CD4-positive, alpha-beta T cell (primary cell): ENCODE results near the gene GAGE12J. TPM values are rescaled to one million over a fixed set of nuclear protein-coding genes. Genes with fewer than 3 reads are reported as not detected.

Experiments used
- ATAC-seq: fragments of 200-7000 bp; cut with Tn5 transposase; one replicate; pipeline ENCODE4 v1.10.0; 2022; ENCODE audit warnings: mild to moderate bottlenecking; ENCODE audit not compliant: poor library complexity
- CTCF ChIA-PET: fragments of 350-600 bp; sonication (Branson Sonifier 250); formaldehyde crosslinking; loops from one replicate; lab custom pipeline; 2021; ENCODE audit warnings: antibody characterized with exemption, inconsistent platforms; lab: Charles Lee
- POLR2A ChIA-PET: fragments of 350-600 bp; sonication (Branson Sonifier 250); formaldehyde crosslinking; loops from one replicate; lab custom pipeline; 2021; ENCODE audit warnings: antibody characterized with exemption, inconsistent platforms; lab: Charles Lee
- DNase-seq, 14 experiments: peaks; one replicate each; pipeline ENCODE4 v3.0.0-alpha.2; 2013 to 2020; ENCODE audit warnings: mixed read lengths in 2 of 14
- H3K27ac ChIP-seq, 2 donors: one replicate each; pipeline versions ENCODE4 v1.5.1 to v1.7.0; 2013; ENCODE audit warnings: low read length in 2 of 2, low read depth in 1 of 2, mild to moderate bottlenecking in 1 of 2
- H3K27me3 ChIP-seq, 2 experiments: 1 replicate in 1 of 2; 2 replicates in 1 of 2; pipeline versions ENCODE4 v1.6.1 to v1.7.0; 2013; ENCODE audit warnings: low read length in 2 of 2, control low read depth in 1 of 2, mild to moderate bottlenecking in 1 of 2, moderate library complexity in 1 of 2; ENCODE audit not compliant: insufficient read depth in 2 of 2, control insufficient read depth in 1 of 2
- H3K36me3 ChIP-seq: one replicate; pipeline ENCODE4 v1.6.1; 2013; ENCODE audit warnings: low read length, control low read depth; ENCODE audit not compliant: insufficient read depth
- H3K4me1 ChIP-seq: one replicate; pipeline ENCODE4 v1.6.1; 2013; ENCODE audit warnings: low read length, control low read depth; ENCODE audit not compliant: insufficient read depth
- H3K4me3 ChIP-seq: one replicate; pipeline ENCODE4 v1.5.1; 2013; ENCODE audit warnings: mild to moderate bottlenecking, low read length, moderate library complexity
- H3K9me3 ChIP-seq, 2 experiments: 1 replicate in 1 of 2; 2 replicates in 1 of 2; pipeline versions ENCODE4 v1.6.1 to v1.7.0; 2013; ENCODE audit warnings: low read length in 2 of 2, mild to moderate bottlenecking in 2 of 2, control low read depth in 1 of 2, moderate library complexity in 1 of 2; ENCODE audit not compliant: control insufficient read depth in 1 of 2, insufficient read depth in 1 of 2
- H3K27ac Mint-ChIP-seq: one replicate; pipeline ENCODE4 v1.8.0; 2020; ENCODE audit warnings: mixed read lengths
- H3K27me3 Mint-ChIP-seq: one replicate; pipeline ENCODE4 v1.8.0; 2021; ENCODE audit warnings: mixed read lengths
- H3K36me3 Mint-ChIP-seq: one replicate; pipeline ENCODE4 v1.8.0; 2021; ENCODE audit warnings: low read depth, mixed read lengths
- H3K4me1 Mint-ChIP-seq: one replicate; pipeline ENCODE4 v1.8.0; 2021; ENCODE audit warnings: low read depth, mixed read lengths
- H3K4me3 Mint-ChIP-seq: one replicate; pipeline ENCODE4 v1.8.0; 2020; ENCODE audit warnings: mild to moderate bottlenecking, mixed read lengths
- H3K9me3 Mint-ChIP-seq: one replicate; pipeline ENCODE4 v1.8.0; 2020; ENCODE audit warnings: mixed read lengths
- CTCF ChIP-seq: fragments of 200-600 bp; IDR thresholded peaks from one replicate; pipeline ENCODE4 v1.8.0; 2022; ENCODE audit warnings: antibody characterized with exemption, mild to moderate bottlenecking
- intact Hi-C, 2 experiments: fragments of 100-400 bp; cut with DNase I in 1 of 2; cut with micrococcal nuclease in 1 of 2; formaldehyde crosslinking; loops; one replicate each; pipeline versions ENCODE4 v1.15.1 to v1.9.0; 2023 to 2025; cut with DNase I, micrococcal nuclease
- total RNA-seq, 174 experiments: library from RNA in 2 of 174; stranded (reverse) in 2 of 174; gene quantifications; one replicate each; pipeline ENCODE4 v1.2.3 and lab custom pipeline; 2021 to 2026

GAGE12J gene
- total RNA-seq, 2 experiments from 2014 or later, result not detected

DNA sequence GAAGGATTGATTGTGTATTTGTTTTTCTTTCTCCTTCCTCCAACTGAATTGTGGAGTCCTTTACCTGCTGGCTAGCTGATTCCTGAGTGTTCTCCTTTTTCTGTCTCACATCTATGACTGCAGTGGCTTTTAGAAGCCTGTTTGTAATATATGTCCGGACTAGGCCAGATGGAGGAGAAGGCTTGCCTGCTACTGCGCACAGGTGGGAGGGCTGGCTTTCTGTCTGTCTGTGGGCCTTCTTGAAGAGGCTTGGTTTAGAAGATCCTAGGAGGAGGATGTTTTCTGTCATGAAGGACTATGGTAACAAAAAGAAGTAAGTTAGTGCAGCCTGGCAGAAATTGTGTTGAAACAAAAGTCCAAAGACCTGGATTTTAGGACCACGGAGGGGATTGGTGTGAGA is 43.8 kb upstream of the GAGE12J start:
- no peak for TF ChIP-seq CTCF
- Mint-ChIP-seq H3K4me1 (peaks cover 84% of the 10 kb centered on the region), H3K9me3 (no peaks in the 10 kb centered on the region), H3K36me3 (peaks cover 12% of the 10 kb centered on the region), H3K27ac (peak overlapping the region; percentile 87), H3K27me3 (no peaks in the 10 kb centered on the region), H3K4me3 (peak overlapping the region; percentile 26)
- Histone ChIP-seq H3K4me1 (peaks cover 85% of the 10 kb centered on the region), H3K27me3 (no peaks in the 10 kb centered on the region), H3K4me3 (no peak overlapping the region), H3K36me3 (no peaks in the 10 kb centered on the region), H3K9me3 (no peaks in the 10 kb centered on the region), H3K27ac (peak overlapping the region in 1 of 2 donors; percentile 45)
- no peak for ATAC-seq
- ChIA-PET CTCF (no interaction called here), POLR2A (interaction anchor here (0.7 kb wide), 1 partner anchor 9 kb away, joined by 3 read pairs; the partner anchor contains the start of gene PPP1R3F)
- DNase-seq, result no peak
- intact Hi-C loops, result no loop called here

DNA sequence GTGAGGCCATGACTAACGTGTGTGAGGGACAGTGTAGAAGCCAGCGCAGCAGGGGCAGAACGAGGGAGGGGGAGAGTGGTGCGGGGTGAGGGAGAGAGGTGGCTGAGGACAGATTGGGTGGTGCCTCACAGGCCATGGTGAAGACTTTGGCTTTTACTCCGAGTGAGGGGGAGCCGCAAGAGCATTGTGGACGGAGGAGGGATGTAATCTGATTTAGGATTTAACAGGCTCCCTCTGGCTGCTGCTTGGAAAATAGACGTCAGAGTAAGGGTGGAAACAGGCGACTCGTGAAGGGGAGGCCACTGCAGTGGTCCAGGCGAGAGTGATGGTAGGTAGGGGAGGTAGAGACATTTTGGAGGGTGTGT is 39.2 kb upstream of the GAGE12J start:
- Mint-ChIP-seq H3K36me3 (peaks cover 13% of the 10 kb centered on the region), H3K9me3 (no peaks in the 10 kb centered on the region), H3K4me1 (peaks cover 42% of the 10 kb centered on the region), H3K27ac (peak overlapping the region; percentile 39), H3K4me3 (no peak overlapping the region), H3K27me3 (no peaks in the 10 kb centered on the region)
- Histone ChIP-seq H3K9me3 (no peaks in the 10 kb centered on the region), H3K27me3 (no peaks in the 10 kb centered on the region), H3K36me3 (peaks cover 3% of the 10 kb centered on the region), H3K27ac (no peak overlapping the region), H3K4me3 (no peak overlapping the region), H3K4me1 (peaks cover 52% of the 10 kb centered on the region)
- intact Hi-C loops, result no loop called here
- no peak for TF ChIP-seq CTCF
- ATAC-seq (no peak), DNase-seq (no peak)
- ChIA-PET POLR2A (interaction anchor here (0.7 kb wide), 1 partner anchor 10 kb away, joined by 4 read pairs; no protein-coding TSS in a partner anchor), CTCF (no interaction called here)

GRCh38 chrX:49284212-49284611 is 37.6 kb upstream of the GAGE12J start:
- Mint-ChIP-seq H3K4me3 (no peak overlapping the region), H3K27me3 (no peaks in the 10 kb centered on the region), H3K27ac (no peak overlapping the region), H3K4me1 (peaks cover 38% of the 10 kb centered on the region), H3K9me3 (no peaks in the 10 kb centered on the region), H3K36me3 (peaks cover 13% of the 10 kb centered on the region)
- intact Hi-C loops, result no loop called here
- ATAC-seq, result no peak
- DNase-seq, result no peak
- Histone ChIP-seq H3K27me3 (no peaks in the 10 kb centered on the region), H3K36me3 (peaks cover 3% of the 10 kb centered on the region), H3K4me3 (no peak overlapping the region), H3K4me1 (peaks cover 47% of the 10 kb centered on the region), H3K27ac (no peak overlapping the region), H3K9me3 (no peaks in the 10 kb centered on the region)
- POLR2A ChIA-PET, result interaction anchor here (1.1 kb wide), 1 partner anchor 11 kb away, joined by 3 read pairs; no protein-coding TSS in a partner anchor
- TF ChIP-seq CTCF, result no peak
- CTCF ChIA-PET, result no interaction called here
